Measurements from ENCODE around the gene POLN.

DNA sequence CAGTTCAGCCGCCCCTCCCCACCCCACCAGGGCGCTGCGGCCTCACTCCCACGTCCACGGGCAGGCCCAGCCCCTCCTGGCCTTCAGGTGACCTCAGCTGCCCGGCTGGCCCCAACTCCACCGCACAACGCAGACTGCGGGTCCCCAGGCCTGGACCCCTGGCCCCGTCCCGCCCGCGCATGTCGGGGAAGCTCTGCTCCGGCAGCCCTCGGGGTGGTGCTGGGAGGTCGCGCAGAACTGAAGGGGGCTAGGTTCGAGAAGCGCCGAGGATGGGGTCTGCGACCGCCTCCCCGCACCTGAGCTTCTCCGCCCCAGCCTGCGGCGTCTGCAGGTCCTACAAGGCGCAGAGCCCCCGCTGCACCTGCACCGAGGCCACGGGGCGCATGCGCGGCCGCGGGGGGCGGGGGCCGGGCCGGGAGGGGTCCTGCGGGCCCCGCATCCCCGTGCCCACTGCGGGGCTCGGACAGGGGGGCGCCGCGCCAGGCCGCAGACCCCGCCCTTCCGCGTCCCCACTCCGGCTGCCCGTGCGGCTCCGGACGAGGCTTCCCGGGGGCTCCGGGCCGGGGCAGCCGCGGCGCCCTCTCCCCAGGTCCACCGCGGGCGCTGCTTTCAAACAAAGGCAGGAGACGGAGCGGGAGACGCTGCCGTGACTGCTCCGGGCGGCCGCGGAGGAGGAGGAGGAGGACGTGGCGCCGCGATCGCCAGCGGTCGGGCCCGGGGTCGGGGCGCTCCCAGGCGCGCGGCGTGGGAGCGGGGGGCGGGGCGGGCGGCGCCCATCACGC, 183.5 kb downstream of the POLN start:
- no peak for TF ChIP-seq CTCF (IDR thresholded peaks at IDR 0.05; ENCODE audit: low read length)
- no peak for TF ChIP-seq EZH2 (IDR thresholded peaks at IDR 0.05; ENCODE audit: borderline replicate concordance, low read length)
